Stimulated activated CD4-positive, alpha-beta T cell treated with anti-CD3 and anti-CD28 coated beads, Interleukin-12 subunit alpha, Interleukin-12 subunit beta, amount 100 ng/mL, for 24 hours (primary cell): Measurements from ENCODE around the gene POU2AF1.
"Not testable (repeated sequence)": the region's sequence is repeated elsewhere in the genome, so short reads cannot be mapped to it uniquely, and the experiment has no call there.

Experiments
- DNase-seq, 2 experiments: peaks; one replicate each; pipeline ENCODE4 v3.0.0-alpha.2; 2020; ENCODE audit warnings: low read depth in 2 of 2

The POU2AF1 gene

DNA sequence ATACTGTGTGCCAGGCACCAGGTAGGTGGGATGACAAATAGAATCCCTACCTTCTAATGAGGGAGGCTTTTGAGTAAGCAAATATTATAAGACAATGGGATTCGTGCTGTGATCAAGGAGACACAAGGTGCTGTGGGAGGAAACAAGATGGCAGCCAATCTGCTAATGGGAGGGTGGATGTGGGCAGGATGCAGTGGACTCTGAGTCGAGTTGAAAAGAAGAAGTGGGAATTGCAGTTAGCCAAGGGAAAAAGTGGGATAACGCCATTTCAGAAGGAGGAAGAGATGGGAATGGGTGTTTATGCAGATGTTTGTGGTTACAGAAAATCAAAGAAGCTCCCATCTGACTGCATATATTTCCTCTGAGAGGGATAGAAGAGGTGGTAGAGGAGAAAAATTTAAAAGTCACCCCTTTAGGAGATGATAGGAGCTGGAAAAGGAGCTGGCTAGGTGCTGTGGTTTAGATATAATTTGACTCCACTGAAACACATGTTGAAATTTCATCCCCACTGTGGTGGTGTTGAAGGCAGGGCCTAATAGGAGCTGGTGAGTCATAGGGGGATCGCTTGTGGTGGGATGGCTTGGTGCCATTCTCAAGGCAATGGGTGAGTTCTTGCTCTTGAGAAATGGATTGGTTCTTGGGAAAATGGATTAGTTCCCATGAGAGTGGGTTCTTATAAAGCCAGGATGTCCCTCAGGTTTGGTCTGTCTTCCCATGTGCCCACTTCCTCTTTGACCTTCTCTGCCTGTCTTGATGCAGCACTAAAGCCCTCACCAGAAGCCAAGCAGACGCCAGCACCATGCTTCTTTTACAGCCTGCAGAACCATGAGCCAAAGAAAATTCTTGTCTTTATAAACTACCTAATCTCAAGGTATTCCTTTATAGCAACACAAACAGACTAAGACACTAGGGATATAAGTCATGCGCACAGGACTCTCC, 30.0 kb upstream of the POU2AF1 start:
- no peak for DNase-seq

DNA sequence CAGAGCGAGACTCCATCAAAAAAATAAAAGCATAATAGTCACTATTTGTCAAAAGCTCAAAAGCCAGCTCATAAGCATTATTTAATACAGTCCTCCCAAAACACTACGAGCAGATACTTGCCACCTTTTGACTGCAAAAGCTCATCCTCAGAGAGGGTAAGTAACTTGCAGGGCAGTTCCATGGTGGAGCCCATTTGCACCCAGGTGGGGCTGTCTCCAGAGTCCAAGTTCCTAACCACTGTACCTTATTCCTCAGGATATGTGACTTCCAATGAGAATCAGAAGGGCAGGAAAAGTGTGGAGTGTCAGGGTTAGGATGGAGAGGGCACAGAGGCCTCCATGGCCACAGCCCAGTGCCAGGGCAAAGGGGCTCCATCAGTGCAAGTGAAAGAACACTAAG, 28.6 kb upstream of the POU2AF1 start:
- no peak for DNase-seq

DNA sequence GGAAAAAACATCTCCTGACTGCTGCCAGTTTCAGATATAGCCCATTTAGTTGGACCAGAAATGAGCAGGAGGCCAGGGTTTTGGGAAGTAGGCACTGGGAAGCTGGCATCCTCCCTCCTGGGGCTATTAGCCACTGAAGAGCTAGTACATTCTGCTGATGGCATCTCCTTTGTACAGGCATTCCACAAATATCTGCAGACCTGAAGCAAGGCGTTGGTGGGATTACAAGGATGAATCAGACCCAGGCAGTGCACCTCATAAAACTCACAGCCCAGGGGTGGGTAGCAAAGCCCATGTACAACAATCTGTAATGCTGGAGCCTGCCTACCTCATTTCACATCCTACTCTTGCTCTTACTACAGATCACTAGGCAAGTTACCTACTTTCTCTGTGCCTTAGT, 27.5 kb upstream of the POU2AF1 start:
- DNase-seq: no peak

DNA sequence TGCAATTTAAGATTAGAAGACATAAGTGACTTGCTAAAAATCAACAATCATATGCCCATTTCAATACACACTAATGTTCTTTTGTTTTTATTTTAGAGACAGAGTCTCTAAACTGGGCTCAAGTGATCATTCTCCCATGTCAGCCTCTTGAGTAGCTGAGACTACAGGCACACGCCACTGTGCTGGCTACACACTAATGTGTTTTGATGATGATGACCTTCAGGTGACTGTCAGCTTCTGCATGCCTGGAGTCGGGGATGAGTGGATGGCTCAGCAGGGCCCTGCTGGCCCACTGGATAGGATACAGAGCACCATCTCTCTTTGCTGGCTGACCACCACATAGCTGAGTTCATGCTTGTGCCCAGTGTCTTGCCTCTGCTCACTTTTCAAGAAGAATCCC, 27.0 kb upstream of the POU2AF1 start:
- no peak for DNase-seq

DNA sequence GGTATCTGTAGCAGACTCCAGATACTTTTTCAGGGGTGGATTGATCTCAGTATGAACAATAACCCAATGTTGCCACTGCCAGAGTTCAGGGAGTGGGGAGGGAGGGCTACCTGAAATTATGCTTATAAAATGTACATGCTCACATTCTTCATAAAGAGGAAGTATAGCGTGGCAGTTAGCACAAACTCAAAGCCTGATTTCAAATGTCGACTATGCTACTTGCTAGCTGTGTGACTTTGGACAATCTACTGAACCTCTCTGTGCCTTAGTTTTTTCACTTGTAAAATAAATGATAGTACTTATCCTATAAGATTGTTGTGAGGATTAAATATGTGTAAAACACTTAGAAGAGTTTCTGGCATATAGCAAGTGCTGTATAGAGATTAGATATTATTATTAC, 26.5 kb upstream of the POU2AF1 start:
- no peak for DNase-seq

DNA sequence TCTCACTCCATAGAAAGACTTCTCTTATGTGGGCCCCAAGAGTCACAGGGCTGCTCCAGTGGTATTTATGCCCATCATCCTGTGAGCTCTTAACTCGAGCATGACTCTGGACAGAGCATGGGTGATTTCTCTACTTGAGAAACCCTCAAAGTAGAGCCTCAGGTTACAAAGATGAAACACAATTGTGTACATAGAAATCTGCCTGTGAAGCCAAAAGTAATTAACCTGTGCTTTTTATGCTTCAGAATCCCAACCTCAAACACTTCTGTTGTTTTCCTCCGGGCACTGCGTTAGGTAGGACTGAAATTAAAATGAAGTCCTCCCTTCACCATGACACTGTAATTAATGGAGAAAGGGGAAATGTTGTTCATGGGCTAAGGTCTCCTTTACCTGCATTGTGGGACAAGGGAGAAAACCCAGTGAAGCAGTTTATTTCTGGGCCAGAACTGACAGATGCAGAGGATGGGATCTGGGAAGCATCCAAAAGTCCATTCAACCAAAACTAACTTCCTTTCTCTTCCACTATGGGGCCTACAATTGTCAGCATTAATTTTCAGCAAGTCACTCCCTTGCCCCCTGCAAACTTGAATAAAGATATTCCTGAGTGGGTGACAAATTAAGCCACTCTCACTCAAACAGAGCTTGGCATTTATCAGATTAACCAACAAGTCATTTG, 24.1 kb upstream of the POU2AF1 start:
- no peak for DNase-seq

DNA sequence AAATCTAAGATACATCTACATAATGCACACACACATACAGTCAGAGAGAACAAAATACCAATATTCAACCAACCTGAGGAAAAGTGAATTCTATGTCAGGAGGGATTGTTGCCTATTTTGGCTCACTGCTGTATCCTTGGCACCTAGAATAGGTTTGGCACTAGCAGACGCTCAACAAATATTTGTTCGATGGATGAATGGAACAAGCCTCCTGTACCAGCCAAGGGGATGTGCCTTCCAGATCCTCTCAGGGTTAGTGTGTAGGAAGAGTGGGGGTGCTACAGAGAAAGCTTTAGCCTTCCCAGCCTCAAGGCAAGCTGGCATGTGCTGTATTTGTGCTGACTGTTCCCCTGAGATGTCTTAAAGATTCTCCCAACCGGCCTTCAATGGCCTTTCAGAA, 23.3 kb upstream of the POU2AF1 start:
- no peak for DNase-seq

DNA sequence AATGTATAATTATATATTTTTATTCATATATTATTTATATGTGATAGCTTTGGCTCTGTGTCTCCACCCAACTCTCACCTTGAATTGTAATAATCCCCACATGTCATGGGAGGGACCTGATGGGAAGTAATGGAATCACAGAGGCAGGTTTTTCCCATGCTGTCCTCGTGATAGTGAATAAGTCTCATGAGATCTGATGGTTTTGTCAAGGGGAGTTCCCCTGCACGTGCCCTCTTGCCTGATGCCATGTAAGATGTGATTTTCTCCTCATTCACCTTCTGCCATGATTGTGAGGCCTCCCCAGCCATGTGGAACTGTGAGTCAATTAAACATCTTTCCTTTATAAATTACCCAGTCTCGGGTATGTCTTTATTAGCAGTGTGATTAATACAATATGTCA, 22.9 kb upstream of the POU2AF1 start:
- not testable (repeated sequence) for DNase-seq

DNA sequence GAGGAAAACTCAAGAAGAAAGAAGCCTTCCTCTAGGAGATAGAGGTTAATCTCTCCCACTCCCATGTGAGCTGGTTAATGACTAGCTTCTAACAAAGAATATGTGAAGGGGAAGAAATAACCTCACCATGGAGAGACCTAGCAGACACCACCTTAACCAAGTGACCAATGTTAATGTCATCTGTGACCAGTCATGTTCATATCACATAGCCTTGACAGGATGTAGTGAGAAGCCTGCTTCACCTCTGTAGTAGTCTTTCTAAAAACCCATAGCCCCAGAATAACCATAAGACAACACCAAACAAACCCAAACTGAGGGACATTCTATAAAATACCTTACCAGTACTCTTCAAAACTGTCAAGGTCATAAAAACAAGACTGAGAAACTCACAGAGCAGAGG, 21.5 kb upstream of the POU2AF1 start:
- no peak for DNase-seq

DNA sequence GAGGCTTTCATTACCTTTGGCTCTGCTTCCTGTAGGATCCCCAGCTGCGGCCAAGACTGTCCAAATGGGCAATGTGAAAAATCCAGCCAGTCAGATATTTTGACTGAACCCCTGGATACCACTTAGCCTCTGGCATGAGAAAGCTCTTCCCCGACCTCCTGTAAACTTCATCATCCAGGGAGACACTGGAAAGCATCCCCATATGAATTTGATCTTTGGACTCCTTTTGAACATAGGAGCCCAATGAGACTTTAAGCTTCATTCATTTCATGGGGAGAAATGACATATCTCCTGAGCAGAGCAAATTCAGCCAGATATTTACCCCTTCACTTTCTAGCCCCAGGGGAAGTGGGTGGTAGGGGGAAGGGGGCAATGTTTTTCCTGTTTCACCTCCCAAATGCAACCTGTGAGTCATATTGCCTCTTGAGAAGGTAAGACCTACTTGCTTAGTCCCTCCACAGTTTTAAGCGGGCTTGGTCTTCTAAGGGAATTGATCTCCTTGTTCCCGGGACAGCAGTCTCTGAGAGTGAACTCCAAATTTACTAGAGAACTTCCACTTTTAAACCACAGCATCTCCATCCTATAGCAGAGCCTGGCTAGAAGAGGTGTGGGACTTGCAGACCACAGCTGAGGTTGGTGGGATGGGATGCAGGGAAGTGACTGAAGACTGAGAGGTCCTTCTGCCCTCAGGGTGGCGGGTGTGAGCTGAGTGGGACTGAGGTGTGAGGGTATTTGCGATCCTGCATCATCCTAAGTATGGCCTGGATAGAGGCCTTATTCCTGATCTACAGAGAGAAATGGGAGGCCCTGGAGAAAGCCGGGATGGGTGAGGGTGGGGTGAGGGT, 20.3 kb upstream of the POU2AF1 start:
- no peak for DNase-seq

DNA sequence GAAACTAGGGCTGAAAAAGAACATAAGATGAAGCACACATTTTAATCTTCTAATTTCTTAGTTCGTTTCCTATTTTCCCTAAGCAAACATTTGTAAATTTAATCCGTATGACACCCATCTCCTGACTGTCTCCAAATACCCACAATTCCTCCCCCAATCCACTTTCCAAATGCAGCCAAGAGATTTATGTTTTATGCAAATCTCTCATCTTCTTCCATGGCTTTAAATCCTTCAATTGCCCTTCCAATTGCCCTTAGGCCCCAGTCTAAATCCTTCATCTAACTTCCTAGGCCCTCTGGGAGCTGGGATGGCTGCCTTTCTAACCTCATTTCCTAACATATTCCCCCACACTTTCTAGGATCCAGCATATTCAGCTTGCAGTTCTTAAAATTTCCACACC, 18.0 kb upstream of the POU2AF1 start:
- DNase-seq: no peak

DNA sequence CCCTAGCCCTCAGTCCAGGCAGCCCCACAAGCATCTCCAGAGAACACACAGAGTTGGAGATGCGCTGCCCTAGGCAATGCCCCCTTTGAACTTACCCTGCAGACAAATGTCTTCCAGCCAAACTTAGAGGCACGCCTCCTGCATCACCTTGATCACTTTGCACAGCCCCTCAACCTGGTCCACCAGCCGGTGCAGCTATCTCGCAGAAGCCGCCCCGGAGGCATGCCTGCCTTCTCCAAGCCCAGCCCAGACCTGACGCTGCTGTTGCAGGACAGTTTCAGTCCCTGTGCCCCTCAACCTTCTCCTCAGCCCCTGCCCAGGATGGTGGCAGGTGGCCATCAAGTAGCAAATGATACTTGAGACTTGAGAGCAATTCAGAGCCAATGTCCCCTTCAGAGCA, 16.7 kb upstream of the POU2AF1 start:
- DNase-seq: no peak

DNA sequence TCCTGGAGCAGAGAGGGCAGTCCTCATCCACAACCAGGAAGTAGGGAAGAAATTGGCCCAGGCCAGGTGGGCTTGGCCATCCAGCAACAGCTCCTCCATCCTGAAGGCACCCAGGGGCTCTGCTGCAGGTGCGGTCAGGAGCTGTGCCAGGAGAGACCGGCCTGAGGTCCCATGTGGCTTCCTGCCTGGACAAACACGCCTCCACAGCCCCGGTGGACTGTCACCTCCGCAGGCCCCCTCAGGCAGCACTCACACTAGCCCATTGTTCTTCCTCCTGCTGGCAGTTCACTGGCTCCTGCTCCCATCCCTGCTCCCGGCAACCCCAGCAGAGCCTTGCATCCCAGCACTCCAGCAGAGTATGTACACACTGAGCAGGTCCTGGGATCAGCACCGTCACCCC, 16.0 kb upstream of the POU2AF1 start:
- DNase-seq: no peak

DNA sequence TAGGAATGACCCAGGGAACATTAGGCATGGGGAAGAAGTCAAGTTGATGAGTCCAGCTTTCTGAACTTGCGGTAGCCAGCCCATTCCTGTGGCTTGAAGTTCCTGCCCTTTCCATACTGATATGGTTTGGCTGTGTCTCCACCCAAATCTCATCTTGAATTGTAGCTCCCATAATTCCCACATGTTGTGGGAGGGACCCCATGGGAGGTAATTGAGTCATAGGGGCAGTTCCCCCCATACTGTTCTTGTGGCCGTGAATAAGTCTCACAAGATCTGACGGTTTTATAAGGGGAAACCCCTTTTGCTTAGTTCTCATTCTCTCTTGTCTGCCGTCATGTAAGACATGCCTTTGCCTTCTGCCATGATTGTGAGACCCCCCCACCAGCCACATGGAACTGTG, 15.1 kb upstream of the POU2AF1 start:
- DNase-seq: not testable (repeated sequence)

DNA sequence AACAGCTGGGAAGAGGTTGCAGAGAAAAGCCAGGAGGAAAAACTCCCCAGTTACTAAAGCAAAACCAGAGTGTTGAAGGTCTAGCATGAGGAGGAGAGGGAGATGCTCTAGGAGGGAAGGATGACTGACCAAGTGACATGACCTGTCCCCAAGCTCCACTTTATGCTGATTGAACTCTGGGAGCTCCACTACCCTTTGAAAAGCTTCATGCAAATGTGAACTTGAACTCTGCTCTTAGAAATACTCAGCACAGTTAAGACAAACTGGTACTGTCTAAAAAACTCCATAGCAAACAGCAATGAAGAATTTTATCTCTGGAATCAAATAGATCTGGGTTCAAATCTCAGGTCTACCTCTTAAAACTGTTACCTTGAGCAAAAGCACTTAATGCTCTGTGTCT, 14.5 kb upstream of the POU2AF1 start:
- DNase-seq: no peak

DNA sequence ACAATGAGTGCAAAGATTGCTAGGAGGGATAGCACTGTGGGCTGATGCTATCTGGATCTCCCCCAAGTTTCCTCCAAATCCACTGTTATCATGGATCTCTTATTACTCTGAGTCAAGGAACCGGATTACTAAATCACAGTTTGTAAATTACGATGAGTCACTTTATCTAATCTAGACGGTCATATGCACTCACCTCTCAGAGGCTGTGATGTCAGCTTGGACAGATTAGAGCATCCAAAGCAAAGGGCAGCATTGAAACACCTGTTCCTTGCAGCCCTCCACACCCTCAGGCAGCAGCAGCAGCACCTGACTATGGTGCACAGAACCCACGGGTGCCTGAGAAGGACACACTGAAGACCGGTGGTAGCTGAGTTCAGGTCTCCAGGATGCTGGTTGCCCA, 14.0 kb upstream of the POU2AF1 start:
- no peak for DNase-seq

DNA sequence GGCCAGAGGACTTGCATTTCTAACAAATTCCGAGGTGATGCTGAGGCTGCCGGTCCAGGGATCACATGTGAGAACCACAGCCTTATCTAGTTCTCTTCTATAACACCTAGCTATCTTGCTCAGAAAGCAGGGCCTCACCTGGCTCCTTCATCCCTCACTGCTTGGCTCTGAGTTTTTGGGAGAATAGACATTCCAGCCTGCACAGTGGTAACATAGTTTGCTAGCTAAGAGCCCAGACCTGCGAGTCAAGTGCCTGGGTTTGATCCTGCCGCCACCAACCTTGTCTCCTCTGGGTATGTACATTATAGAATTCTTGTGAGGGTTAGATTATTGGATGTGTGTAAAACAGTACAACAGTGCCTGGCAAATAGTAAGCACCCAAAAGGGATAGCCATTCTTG, 13.5 kb upstream of the POU2AF1 start:
- no peak for DNase-seq

DNA sequence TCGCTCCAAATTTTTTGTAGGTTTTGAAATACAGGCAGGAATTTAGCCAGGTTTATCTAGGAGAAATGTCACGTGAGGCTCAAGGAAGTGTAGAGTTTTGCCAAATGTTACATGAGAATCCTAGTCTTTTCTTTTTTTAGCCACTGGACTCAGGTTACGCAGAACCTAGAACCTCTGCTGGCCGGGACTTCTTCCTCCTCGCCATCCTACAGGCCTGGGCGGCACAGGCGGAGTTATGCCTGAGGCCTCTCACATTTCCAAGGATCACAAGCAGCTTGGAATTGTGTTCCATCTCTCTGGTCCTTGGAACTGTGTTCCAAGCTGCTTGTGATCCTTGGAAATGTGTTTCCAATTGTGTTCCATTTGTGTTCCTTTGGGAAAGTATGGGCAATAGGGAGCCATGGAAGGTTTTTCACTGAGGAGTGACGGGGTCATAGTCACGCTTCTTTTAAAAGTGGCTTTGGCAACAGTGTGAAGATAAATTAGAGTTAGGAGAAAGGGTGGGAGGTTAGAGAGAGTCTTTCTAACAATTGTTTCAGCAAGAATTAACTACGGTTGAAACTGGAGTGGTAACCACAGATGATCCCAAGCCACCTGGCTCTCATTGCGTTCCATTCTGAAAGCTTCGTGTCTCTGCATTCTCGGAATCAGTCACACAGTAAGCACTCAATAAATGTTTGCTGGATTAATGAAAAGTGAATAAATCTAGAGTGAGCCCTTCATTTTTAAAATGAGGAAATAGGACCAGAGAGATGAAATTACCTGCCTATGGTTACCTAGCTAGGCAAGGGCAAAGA, 12.5 kb upstream of the POU2AF1 start:
- no peak for DNase-seq

DNA sequence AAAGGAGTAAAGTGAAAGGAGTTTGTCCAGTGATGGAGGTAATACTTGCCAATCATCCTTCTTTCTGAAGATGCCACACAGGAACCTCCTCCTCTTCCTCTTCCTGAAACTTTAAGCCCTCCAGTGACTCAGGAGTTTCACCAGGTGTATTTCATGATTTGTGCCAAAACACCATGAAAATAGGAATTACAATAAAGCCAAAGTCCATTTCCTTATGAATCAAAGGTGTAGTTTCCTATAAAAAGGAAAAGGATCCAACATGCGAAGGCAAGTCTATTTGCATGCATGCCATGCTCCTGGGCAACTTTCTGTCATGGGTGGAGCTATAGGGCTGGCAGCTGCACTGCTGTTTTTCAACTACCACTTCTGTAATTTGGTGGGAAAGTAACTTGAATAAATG, 9.8 kb upstream of the POU2AF1 start:
- DNase-seq: no peak

DNA sequence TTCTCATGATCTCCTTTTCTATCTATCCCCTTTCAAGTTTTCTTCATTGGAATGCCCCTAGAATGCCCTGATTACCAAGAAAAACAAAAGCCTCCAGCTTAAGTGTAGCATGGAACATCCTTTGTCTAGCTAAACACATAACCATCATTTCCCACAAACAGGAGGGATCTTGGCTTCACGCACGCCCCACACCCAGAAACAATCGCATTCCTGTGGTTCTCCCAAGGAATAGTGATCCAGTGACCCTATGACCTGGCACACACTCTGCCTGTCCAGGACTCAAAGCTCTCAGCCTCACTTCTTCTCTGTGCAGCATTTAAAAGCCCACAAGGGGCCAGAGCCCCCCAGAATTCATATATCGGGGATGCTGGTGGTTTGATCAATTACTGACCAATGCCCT, 9.3 kb upstream of the POU2AF1 start:
- no peak for DNase-seq

DNA sequence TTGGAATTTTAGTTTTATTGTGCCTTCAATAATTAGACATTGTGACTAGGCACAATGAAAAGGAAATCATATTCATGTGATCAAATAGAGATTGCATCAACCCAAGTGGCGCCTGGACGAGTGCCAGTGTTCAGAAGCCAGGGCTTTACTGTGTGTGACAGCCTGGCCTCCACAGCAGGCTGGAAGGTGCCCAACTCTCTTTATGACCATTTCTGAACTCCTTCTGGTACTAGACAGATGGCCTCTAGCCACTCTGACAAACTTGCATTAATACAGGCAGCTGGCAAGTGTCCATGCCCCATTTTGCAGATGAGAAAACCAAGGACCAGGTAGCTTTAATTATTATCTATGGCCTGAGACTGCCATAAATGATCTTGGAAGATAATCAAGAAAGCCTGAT, 8.3 kb upstream of the POU2AF1 start:
- DNase-seq: no peak
